Peyer's patch (tissue), 4 donors: ENCODE measurements around the gene UNC5A.

Experiments
- POLR2A ChIP-seq, 2 donors: fragments of 450-650 bp; IDR thresholded peaks; one replicate each; pipeline ENCODE4 v1.5.1; 2017; ENCODE audit warnings: antibody characterized with exemption in 2 of 2, mild to moderate bottlenecking in 2 of 2, moderate library complexity in 2 of 2
- TF ChIP-seq, protein P1 (sequence below), 6 experiments: fragments of 450-650 bp in 4 of 6; fragments of 200-600 bp in 2 of 6; sonication (generic) in 1 of 6; IDR thresholded peaks; one replicate each; pipeline ENCODE4 v1.5.1; 2017 to 2019; ENCODE audit warnings: antibody characterized with exemption in 6 of 6, mild to moderate bottlenecking in 3 of 6, moderate library complexity in 1 of 6

DNA sequence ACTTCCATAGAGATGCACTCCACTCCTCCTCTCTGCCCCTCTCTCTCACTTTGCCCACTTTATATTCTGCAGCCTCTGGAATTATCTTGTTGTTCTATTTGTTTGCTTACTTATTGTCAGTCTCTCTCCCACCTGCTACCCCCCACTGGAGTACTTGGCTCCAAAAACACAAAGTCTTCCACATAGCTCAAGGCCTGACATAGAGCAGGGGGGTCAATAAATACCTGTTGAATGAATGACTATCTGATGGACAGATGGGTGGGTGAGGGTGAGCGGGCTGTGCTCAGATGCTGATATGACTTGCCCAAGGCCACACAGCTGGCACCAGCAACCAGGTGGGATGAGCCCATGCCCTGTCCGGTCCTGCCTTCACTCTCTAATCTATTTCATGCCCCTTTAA lies 13.4 kb upstream of the UNC5A start:
- TF ChIP-seq, protein P1, sequence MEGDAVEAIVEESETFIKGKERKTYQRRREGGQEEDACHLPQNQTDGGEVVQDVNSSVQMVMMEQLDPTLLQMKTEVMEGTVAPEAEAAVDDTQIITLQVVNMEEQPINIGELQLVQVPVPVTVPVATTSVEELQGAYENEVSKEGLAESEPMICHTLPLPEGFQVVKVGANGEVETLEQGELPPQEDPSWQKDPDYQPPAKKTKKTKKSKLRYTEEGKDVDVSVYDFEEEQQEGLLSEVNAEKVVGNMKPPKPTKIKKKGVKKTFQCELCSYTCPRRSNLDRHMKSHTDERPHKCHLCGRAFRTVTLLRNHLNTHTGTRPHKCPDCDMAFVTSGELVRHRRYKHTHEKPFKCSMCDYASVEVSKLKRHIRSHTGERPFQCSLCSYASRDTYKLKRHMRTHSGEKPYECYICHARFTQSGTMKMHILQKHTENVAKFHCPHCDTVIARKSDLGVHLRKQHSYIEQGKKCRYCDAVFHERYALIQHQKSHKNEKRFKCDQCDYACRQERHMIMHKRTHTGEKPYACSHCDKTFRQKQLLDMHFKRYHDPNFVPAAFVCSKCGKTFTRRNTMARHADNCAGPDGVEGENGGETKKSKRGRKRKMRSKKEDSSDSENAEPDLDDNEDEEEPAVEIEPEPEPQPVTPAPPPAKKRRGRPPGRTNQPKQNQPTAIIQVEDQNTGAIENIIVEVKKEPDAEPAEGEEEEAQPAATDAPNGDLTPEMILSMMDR (IDR thresholded peaks at IDR 0.05): no peak
- no peak for TF ChIP-seq POLR2A (IDR thresholded peaks at IDR 0.05)
